GM18519 (cell line): ENCODE data around the gene RIMBP3B.
"Not testable (repeated sequence)": the region's sequence is repeated elsewhere in the genome, so short reads cannot be mapped to it uniquely, and the experiment has no call there.

Experiments
- ATAC-seq: cut with Tn5 transposase; IDR thresholded peaks from one replicate; pipeline ENCODE4 v1.9.1; 2021; ENCODE audit warnings: mild to moderate bottlenecking, moderate library complexity; ENCODE audit not compliant: unreplicated experiment, low FRiP score

Gene RIMBP3B

DNA sequence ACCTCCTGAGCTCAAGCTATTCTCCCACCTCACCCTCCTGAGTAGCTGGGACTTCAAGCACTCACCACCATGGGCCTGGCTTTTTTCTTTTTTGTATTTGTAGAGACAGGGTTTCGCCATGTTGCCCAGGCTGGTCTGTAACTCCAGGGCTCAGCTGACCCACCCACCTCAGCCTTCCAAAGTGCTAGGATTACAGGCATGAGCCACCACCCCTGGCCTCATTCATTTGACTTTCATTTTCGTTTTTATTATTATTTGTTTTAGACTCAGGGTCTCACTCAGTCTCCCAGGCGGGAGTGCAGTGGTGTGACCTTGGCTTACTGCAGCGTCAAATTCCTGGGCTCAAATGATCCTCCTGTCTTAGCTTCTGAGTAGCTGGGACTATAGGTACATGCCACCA, 24.2 kb downstream of the RIMBP3B start:
- not testable (repeated sequence) for ATAC-seq

DNA sequence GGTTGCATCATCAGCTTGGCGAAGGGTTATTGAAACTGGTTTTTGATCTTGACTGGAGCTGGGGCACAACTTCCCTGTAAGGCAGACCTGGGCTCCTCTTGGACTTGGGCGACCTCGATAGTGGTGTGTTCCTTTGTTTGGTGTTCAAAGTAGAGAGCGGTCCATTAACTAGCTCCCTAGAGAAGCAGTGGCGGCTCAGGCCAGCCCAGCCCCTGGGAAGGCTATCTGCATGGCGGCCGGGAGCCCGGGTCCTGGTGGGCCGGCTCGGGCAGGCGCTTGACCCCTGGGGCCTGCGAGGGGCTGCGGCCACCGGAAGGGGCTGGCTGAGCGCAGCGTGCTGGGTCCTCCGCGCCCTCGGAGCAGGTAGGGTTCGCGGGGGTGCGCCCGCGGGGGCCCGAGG, 32.8 kb downstream of the RIMBP3B start:
- ATAC-seq, result not testable (repeated sequence)

DNA sequence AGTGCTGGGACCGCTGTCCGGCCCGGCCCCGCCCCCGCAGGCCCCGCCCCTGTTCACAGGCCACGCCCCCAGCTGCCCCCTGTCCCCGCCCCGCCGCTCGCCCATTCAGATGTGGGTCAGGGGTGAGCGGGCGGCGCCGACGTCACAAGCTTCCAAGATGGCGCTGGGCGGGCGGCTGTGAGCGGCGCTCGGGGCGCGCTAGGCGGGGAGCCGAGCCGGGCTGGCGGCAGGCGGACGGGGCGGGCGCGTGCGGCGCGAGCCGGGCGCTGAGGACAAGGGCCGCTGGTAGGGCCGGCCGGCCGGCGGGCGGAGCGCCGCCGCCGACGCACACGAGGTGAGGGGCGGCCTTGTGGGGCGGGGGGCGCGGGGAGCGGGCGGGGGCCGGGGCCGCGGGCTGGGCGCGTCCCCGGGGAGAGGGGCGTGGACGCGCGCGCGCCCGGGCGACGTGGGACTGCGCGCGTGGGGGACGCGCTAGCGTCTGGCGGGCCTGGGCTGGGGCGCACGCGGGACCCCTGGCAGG, 33.7 kb downstream of the RIMBP3B start, which contains the start of gene HIC2:
TSS of gene HIC2 (plus strand) at position 145 of the 520 bp plus-strand sequence. CDS start 25,461 bp downstream, outside the sequence.
- peak; percentile 63 for ATAC-seq

DNA sequence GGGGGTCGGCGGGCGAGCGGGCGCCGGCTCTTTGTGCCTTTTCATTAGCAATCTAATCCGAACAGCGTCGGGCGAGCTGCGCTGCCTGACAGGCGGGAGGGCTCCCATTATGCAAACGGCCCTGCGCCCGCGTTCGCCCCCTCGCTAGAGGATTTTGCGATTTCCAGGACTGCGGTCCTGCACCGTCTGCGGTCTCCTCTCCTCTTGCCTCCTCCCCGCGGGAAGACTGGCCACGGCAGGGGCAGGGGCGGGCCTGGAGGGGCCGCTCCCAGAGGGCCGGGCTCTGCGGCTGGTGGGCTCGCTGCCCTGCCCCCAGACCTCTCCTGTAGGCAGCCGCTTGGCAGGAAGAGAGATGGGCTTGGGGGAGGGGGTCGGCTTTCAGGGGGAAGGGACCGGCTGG, 34.3 kb downstream of the RIMBP3B start:
- ATAC-seq, result not testable (repeated sequence)

DNA sequence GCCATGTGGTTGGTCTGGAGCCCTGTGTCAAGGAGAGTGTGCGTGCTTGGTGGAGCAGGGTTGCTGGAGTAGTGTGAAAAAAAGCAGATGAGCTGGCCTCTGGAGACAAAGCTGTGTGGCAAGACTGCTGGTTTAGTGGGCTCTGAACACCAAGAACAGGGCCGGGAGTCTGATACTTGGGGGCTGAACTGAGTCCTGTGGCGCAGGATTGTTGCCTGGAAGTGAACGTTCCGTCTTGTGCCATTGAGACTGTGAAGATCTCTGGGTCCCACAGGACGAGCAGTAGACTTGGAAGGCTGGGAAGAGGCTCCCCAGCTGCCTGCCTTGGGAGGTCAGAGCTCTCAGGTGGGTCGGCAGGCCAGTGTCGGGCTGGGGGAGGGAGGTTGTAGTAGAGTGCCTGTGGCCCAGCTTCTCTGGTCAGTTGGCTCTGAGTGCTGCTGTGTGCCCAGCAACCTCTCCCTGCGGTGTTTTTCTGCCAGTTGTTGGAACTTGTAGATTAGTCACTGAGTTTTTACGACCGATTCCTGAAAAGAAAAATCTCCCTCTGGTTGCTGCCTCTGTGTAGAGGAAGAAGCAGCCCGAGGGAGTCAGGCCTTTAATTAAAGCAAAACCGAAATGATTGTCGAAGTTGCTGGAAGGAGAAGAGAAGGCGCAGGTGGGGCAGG, 35.6 kb downstream of the RIMBP3B start:
- ATAC-seq, result not testable (repeated sequence)

DNA sequence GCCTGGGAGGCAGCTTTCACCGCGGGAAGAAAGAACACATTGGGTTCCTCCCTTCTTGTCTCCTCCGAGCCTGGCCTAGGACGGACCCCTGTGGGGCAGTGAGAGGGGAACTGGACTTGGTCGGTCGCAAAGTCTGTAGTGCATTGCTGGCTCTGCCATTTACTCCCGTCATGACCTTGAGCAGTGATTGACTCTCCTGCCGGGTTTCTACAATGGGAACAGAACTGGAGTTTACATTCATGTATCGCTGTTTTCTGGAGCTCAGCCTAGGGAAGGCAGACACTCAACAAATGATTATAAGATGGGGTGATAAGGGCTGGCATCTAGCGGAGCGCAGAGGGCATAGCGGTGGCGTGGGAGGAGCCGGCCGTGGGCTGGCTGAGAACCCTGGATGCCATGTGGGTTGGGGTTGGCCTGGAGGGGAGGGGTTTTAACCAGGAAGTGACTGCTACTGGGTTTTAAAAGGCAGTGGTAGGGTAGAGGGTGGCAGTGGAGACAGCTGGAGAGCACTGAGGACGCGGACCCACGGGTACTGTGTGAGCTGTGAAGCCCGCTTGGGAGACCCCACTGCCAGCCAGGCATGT, 36.7 kb downstream of the RIMBP3B start:
- not testable (repeated sequence) for ATAC-seq

DNA sequence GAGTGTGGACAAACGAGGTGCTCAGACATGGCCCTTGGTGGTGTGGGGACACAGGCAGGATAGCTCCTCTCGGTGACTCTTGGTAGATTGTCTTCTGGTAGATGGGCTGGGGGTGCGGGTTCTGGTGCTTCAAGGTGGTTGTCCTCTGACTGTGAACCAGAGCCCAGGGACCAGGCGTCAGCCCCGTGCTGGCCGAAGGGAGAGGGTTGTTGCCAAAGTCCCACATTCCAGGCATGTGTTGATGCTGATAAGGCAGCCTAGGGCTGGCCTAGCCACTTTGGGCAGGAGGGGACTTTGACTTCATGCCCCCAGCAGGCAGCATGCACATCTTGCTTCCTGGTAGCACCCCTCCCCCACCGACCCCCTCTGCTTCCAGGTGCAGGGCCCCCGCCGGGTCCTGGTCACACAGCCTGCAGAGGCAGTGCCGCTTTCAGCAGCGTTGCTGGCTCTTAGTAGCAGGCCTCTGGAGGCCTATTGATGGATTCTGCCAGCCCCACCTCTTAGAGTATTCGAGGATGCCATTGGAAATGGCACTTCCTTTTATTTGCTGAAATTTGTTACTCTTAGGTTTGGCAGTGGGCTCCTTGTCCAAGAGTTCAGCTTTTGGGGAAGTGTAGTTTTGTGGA, 40.6 kb downstream of the RIMBP3B start:
- not testable (repeated sequence) for ATAC-seq

DNA sequence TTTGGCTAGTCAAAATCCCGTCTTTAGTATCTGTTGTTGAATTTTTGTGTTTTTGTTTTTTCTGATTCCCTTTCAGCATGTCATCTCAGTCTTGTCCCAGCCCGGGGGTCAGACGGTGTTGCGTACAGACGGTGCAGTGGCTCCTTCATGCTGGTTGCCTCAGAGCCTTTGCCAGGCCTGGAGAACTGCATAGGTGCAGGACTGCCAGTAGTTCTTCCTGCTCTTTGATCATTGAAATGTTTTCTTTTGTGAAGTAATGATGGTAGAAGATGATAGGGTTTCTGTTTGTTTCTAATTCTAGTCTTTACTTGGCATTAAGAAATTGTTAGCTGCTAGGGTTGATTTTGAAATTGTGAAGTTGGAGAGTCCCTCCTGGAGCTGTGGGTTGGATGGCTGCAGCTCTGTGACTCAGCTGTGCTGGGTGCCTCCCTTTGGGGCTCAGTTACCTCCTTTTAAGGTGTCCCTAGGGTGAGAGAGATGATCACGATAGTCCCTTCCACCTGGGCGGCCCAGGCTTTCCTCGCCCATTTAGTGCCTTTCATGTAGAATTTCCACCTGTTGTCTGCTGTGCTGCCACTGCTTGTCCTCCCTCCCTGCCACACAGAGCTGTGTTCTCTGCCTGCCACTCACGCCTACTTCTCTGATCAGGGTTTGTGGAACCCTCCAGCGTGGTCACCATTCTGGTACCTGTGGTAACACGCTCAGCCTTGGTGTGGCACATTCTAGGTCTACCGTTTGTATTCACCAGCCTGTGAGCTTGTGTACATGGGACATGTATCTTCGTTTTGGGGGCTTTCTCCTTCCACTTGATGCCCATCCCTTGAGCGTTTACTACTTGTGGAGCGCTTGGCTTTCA, 51.1 kb downstream of the RIMBP3B start:
- ATAC-seq, result not testable (repeated sequence)

DNA sequence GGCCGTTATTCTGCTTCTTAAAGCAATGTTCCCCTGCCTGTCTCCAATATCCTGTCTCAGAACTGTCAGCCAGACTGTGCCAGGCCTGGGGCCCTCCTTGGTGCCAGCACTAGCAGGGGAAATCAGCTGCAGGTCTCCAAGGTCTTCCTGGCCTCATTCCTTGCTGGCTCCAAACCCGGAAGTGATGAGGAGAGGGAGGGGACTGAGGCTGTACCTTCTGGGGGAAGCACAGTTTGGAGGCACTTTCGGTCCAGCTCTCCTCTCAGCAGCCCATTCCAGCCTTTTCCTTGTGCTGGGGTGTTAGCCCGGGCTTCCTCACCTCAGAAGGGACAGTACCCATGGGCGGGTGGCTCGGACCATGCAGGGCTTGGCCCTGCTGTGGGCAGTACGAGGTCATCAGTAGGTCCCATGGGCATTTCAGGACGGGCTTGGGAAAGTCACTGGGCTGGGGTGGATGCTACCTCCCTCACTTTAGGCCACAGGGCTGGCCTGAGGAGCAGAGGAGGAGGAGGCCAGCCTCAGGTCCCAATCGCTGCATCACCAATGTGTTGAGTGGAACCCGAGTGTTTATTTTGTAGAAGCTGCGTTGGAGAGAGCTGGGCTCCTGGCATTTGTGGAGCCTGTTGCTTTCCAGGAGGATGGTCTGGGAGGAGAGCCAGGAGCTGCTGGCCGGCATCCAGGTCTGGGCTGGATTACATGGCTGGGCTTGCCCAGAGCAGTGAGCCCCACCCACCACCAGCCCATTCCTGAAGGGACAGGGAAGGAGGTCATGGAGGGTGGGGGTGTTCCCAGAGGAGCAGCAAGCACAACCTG, 52.7 kb downstream of the RIMBP3B start:
- ATAC-seq, result not testable (repeated sequence)

DNA sequence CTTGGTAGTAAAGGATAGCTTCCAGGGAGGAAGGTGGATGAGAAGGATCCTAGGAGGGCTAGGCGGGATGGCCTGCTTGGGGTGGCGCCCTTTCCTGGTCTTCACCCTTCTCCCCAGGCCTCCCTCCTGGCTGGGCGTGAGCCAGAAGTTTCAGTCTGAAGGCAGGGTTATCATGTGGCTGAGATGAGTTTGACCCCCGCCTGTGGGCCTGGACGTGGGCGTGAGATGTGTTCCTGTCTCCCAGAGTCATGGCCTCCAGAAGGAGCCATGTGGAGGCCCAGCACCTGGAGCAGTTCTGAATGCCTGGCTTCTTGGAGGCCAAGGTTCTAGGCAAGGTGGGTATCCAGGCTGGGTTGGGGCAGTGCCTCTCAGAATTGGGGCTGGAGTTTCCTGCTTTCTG, 54.5 kb downstream of the RIMBP3B start:
- not testable (repeated sequence) for ATAC-seq
